ENCODE measurements around the gene STRADB.
"Not testable (repeated sequence)": the region's sequence is repeated elsewhere in the genome, so short reads cannot be mapped to it uniquely, and the experiment has no call there.

The STRADB gene

GRCh38 chr2:201470821-201471731 lies 19.5 kb downstream of the STRADB start:
- DNase-seq: no peak

DNA sequence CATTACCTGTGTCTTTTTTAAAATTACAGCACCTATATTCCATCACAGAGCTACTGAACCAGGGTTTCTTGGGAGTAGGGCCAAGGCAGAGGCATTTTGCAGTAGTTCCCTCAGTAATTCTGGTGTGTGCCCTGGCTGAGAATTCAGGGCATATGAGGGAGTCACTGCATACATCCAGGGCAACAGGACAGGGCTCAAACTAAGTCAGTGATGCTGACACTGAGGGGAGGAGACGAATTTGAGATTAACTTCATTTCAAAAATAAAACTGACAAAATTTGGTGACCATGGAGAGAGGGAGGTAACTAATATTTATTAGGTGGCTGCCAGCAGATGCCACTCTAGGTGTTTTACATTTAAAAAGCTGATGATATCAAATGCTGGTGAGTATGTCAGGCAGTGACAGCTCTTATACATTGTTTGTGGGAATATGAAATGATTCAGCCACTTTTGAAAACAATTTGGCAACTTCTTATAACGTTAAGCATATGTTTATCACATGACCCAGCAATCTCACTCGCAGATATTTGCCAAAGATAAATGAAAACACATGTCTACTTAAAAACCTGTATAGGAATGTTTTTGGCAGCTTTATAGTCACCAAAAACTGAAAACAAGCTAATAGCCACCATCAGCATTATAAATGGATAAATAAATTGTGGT lies 20.3 kb downstream of the STRADB start:
- DNase-seq: peak; percentile 9

- peak; percentile 49 for DNase-seq
Observed at GRCh38 chr2:201472411-201472810, 20.9 kb downstream of the STRADB start.

DNA sequence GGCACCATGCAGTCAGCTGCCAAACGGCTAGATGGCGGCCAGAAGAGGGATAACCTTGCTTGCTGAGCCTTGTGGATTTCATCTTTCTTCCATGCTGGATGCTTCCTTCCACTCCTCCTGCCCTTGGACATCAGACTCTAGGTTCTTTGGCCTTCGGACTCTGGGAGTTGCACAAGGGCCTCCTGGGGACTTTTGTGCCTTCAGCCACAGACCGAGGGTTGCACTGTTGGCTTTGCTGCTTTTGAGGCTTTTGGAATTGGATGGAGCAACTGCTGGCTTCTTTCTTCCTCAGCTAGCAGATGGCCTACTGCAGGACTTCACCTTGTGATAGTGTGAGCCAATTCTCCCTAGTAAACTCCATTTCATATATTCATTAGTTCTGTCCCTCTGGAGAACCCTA lies 31.0 kb downstream of the STRADB start:
- no peak for DNase-seq

DNA sequence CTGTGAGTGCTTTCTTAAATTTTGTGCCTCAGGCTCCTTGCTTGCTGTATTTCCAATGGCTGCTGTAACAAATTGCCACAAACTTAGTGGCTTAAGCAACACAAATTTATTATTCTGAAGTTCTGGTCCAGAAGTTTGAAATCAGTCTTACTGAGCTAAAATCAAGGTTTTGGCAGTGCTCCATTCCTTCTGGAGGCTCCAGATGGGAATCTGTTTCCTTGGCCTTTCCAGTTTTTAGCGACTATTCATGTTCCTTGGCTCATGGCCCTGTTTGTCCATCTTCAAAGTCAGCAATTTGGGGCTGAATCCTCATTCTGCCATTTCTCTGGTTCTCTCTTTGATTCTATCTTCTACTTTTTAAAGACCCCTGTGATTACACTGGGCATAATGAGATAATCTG lies 31.8 kb downstream of the STRADB start:
- DNase-seq: no peak

DNA sequence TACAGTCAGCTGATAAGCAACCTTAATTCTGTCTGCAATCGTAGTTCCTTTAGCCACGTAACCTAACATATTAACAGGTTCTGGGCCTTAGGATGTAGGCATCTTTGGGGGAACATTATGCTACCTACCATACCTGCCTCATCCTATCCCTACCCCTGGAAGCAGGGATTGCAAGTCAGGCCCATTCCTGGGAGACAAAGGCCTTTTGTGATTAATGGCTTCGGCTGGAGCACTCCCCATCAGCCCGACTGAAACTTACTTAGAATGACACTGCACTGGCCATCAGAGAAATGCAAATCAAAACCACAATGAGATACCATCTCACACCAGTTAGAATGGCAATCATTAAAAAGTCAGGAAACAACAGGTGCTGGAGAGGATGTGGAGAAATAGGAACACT lies 32.2 kb downstream of the STRADB start:
- not testable (repeated sequence) for DNase-seq

DNA sequence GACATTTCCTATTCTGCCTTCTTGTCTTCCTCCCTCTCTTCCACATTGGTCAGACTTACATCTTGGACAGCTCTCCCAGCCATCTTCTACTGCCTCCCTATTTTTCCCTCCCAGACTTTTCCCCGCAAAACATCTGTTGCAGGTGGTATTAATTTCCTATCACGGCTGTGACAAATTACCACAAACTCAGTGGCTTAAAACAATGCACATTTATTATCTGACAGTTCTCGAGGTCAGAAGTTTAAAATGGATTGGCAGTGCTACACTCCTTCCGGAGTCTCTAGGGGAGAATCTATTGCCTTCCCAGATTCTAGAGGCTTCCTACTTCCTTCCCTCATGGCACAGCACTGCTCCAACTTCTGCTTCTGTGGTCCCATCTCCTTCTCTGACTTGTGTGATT lies 33.3 kb downstream of the STRADB start:
- no peak for DNase-seq

- peak; percentile 24 for DNase-seq
Observed at GRCh38 chr2:201490291-201490690, 38.8 kb downstream of the STRADB start.

GRCh38 chr2:201496785-201497184 lies 45.2 kb downstream of the STRADB start:
- DNase-seq: no peak

DNA sequence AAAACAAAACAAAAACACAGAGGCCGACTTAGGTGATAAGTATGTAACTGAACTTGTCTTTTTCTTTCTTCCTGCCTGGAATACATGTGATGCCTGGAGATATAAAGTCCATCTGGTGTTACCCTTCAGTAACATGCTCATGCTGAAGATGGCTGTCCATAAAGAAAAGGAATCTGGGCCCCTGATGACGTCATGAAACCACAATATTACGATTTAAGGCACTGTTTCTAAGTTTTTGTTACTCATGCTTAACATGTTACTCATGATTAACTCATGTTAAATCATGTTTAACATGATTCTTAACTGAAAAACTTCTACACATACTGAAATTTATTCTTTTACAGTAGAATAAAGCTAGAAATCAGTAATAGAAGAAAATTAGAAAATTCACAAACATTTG lies 49.0 kb downstream of the STRADB start:
- no peak for DNase-seq

DNA sequence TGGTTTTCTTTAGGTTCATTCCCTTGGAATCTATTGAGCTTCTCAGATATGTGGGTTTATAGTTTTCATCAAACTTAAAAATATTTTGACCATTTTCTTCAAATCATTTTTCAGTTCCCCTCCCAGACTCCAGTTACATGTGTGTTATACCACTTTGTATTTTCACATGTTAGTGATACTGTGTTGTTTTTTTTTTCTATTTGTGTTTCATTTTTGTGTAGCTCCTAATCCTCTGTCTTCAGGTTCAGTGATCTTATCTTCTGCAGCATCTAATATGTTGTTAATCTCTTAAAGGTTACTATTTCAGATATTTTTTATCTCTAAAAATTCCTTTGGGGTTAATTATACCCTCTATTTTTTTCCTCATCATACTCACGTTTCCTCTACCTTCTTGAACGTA lies 51.2 kb downstream of the STRADB start:
- DNase-seq: no peak

DNA sequence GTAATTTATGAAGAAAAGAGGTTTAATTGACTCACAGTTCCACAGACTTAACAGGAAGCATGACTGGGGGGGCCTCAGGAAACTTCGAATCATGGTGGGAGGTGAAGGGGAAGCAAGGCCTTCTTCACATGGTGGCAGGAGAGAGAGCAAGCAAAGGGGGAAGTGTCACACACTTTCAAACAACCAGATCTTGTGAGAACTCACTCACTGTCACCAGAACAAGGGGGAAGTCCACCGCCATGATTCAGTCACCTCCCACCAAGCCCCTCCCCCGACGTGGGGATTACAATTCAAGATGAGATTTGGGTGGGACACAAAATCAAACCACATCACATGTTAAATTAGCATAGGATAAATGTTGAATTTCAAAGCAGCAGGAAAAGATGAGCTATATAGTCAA lies 56.2 kb downstream of the STRADB start:
- no peak for DNase-seq

GRCh38 chr2:201513271-201513670 lies 61.7 kb downstream of the STRADB start:
- no peak for DNase-seq

GRCh38 chr2:201515573-201516246 lies 64.2 kb downstream of the STRADB start:
- DNase-seq: peak; percentile 58

- no peak for DNase-seq
Observed at GRCh38 chr2:201517094-201517493, 65.6 kb downstream of the STRADB start.

GRCh38 chr2:201520201-201520600 lies 68.7 kb downstream of the STRADB start:
- no peak for DNase-seq

- no peak for DNase-seq
Observed at GRCh38 chr2:201522965-201523364, 71.4 kb downstream of the STRADB start.

GRCh38 chr2:201523506-201523905 lies 72.0 kb downstream of the STRADB start:
- DNase-seq: no peak

Measured in NCI-H82 (cell line).